HG02973 (cell line): Measurements from ENCODE around the gene LAMP5.

Experiments used
- ATAC-seq: cut with Tn5 transposase; IDR thresholded peaks from one replicate; pipeline ENCODE4 v1.9.1; 2021; ENCODE audit warnings: moderate library complexity; ENCODE audit not compliant: unreplicated experiment

LAMP5 gene

DNA sequence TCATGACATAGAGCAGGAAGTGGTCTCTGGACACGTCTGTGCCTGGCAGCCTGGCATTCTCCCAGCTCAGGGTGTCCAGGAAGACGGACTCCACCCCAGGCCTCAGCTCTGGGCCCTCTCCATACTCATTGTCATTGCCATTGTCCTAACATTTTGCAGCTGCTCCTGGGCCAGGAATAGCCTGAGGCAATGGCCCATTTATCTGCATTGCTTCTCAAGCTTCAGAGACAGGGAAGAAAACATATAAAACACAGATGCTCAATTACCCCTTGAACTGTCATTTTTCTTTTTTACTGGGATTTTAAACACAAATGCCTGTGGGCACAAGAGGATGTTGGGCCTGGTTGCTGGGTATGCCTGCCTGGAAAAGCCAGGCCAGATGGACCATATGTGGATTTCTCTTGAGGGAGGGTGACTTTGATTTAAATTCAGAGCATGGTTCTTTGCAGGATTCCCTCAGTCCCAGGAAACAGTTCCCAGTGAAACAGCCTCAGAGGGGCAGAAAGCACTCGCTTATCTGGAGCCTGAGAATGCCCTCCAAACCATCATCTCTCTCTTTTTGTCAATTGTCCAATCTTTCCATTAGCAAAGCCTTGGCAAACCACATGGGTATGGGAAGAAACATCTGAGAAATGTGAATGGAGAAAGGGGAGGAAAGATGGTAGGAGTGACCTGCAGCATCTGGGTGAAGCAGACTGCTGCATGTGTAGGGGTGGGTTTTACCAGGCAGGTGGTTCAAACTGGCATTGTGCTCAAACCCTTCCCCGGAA, 17.9 kb downstream of the LAMP5 start:
- no peak for ATAC-seq

DNA sequence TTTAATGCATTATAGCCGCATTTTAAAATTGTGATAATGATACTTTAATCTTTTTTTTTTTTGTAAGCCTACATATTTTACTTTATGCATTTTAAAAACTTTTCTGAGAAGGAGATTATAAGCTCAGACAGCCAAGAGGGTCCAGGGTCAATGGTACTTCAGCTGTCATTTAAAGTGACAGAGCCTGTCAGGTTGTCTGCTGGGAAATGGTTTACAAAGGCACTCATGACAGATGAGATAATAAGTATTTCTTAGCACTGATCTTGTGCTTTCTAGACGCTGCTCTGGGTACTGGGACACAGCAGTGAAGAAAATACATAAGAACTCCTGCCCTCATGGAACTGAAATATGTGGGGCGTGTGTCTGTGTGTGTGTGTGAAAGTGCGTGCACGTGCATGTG, 19.6 kb downstream of the LAMP5 start:
- no peak for ATAC-seq

DNA sequence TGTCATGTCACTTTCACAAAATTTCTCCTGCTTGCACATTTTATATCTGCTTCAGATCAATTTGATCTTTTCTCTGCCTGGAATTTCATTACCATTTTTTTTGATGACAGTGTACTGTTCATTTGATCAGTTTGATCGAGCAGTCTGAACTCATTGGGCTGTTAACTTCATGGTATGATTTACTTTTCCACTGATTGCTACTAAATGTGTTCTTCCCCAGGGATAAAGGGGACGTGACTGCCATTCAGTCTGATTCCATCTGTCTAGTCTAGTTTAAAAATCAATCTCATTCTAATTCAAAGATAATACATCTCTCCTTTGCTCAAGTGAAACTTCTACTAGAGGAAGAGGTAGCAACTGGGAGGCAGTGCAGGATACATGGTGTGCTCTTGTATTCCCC, 21.1 kb downstream of the LAMP5 start:
- ATAC-seq: no peak

GRCh38 chr20:9543214-9543613, 28.8 kb downstream of the LAMP5 start:
- ATAC-seq: no peak

- no peak for ATAC-seq
Measured at GRCh38 chr20:9550283-9550682, 35.9 kb downstream of the LAMP5 start.

- no peak for ATAC-seq
Measured at GRCh38 chr20:9550871-9551270, 36.5 kb downstream of the LAMP5 start.

GRCh38 chr20:9551808-9552550, 37.6 kb downstream of the LAMP5 start:
- no peak for ATAC-seq

GRCh38 chr20:9555781-9556180, 41.4 kb downstream of the LAMP5 start:
- ATAC-seq: no peak

- no peak for ATAC-seq
Measured at GRCh38 chr20:9557411-9557810, 43.0 kb downstream of the LAMP5 start.

- ATAC-seq: no peak
Measured at GRCh38 chr20:9565910-9566550, 51.6 kb downstream of the LAMP5 start.

DNA sequence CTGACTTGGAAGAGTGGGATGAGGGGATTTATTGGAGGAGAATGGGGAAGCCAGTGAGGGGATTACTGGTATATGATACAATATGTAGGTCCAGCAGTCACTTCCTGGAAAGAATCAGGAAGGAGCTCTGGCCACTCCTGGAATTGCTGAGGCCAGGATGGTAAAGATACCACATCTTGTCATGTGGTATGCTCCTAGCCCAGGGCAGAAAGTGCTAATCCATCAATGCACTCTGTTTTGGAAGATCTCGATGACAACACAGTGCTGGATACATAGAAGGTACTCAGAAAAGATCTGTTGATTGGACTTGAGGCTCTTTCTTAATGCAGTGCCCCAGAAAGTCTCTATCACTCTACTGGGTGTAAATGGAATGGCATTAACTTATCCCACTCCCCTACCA, 52.6 kb downstream of the LAMP5 start:
- ATAC-seq: no peak

GRCh38 chr20:9570612-9571011, 56.2 kb downstream of the LAMP5 start:
- ATAC-seq: no peak

- no peak for ATAC-seq
Measured at GRCh38 chr20:9571783-9572182, 57.4 kb downstream of the LAMP5 start.

GRCh38 chr20:9572670-9573069, 58.3 kb downstream of the LAMP5 start:
- ATAC-seq: no peak

GRCh38 chr20:9573335-9574151, 59.2 kb downstream of the LAMP5 start:
- ATAC-seq: no peak

GRCh38 chr20:9574181-9574580, 59.8 kb downstream of the LAMP5 start:
- ATAC-seq: no peak

- no peak for ATAC-seq
Measured at GRCh38 chr20:9574776-9575175, 60.4 kb downstream of the LAMP5 start.

DNA sequence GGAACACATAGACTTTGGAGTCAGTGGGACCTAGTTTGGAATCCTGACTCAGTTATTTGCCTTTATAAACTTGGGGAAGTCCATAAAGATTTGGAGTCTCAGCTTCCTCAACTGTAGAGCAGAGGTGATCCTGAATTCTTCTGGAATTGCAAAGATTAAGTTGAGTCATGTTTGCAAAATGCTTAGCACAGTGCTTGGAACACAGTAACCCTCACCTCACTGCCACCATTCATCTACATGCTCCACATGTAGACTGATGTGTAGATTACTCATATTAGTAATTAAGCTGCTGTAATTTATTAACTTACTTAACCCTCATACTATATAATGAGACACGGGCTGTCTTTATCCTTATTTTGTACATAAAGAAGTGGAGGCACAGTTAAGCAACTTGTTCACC, 61.4 kb downstream of the LAMP5 start:
- ATAC-seq: no peak

- no peak for ATAC-seq
Measured at GRCh38 chr20:9576695-9577094, 62.3 kb downstream of the LAMP5 start.

DNA sequence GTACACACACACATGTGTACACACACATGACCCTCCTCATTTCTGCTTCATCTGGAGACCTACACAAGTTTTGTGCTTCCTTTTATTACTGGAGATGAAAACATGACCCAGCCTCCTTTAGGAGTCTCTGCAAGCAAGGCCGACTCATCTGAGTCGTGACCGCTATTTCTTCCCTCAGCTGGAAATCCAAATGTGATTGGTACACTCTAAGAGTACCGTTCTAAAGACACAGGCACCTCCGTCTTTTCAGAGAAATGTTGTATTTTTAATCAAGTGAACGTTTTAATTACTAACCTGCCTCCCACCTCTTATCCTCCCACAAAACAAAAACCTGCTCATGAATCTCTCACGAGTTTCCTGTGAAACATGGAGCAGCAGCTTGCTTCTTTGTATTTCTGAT, 63.0 kb downstream of the LAMP5 start:
- ATAC-seq: no peak

GRCh38 chr20:9578594-9578993, 64.2 kb downstream of the LAMP5 start:
- ATAC-seq: no peak
